ENCODE data around the gene C5orf63.
"Not testable (repeated sequence)": the region's sequence is repeated elsewhere in the genome, so short reads cannot be mapped to it uniquely, and the experiment has no call there.

GRCh38 chr5:127108624-127109260, 35.4 kb upstream of the C5orf63 start:
- TF ChIP-seq EZH2 (optimal IDR thresholded peaks at IDR 0.05; ENCODE audit: low read depth, low read length); CTCF (IDR thresholded peaks at IDR 0.05; ENCODE audit: low read length): not testable (repeated sequence)
